SJCRH30 (cell line): Measurements from ENCODE around the gene KLHL28. TPM values are rescaled to one million over a fixed set of nuclear protein-coding genes. Genes with fewer than 3 reads are reported as not detected.
"Not testable (repeated sequence)": the region's sequence is repeated elsewhere in the genome, so short reads cannot be mapped to it uniquely, and the experiment has no call there.

Source experiments
- DNase-seq, 2 experiments: peaks; one replicate each; pipeline ENCODE4 v3.0.0-alpha.2; 2015 to 2020
- H3K27ac ChIP-seq: fragments of 250-450 bp; sonication (Bioruptor Pico); 2 replicates; pipeline ENCODE4 v1.5.1; 2020; ENCODE audit warnings: mild to moderate bottlenecking, moderate library complexity
- H3K27me3 ChIP-seq: fragments of 250-450 bp; sonication (Bioruptor Pico); 2 replicates; pipeline ENCODE4 v1.5.1; 2020; ENCODE audit warnings: mild to moderate bottlenecking, moderate library complexity
- H3K36me3 ChIP-seq: fragments of 250-450 bp; sonication (Bioruptor Pico); 2 replicates; pipeline ENCODE4 v1.5.1; 2020; ENCODE audit warnings: mild to moderate bottlenecking, moderate library complexity
- H3K4me1 ChIP-seq: fragments of 250-450 bp; sonication (Bioruptor Pico); 2 replicates; pipeline ENCODE4 v1.5.1; 2020; ENCODE audit warnings: mild to moderate bottlenecking, moderate library complexity
- H3K4me3 ChIP-seq: fragments of 250-450 bp; sonication (Bioruptor Pico); 2 replicates; pipeline ENCODE4 v1.5.1; 2020; ENCODE audit warnings: mild to moderate bottlenecking, moderate library complexity
- H3K9me3 ChIP-seq: fragments of 250-450 bp; sonication (Bioruptor Pico); replicated peaks from 2 replicates; pipeline ENCODE4 v1.5.1; 2020; ENCODE audit warnings: mild to moderate bottlenecking, moderate library complexity
- total RNA-seq: library from RNA; depleted of rRNA; stranded (reverse); fragments of >200 nt; shearing (Covaris generic); gene quantifications from 2 replicates; pipeline ENCODE4 v1.2.3, GENCODE V29; 2014; rRNA removed

The KLHL28 gene
- total RNA-seq, 1 experiment from 2014 or later = 10.7 TPM

DNA sequence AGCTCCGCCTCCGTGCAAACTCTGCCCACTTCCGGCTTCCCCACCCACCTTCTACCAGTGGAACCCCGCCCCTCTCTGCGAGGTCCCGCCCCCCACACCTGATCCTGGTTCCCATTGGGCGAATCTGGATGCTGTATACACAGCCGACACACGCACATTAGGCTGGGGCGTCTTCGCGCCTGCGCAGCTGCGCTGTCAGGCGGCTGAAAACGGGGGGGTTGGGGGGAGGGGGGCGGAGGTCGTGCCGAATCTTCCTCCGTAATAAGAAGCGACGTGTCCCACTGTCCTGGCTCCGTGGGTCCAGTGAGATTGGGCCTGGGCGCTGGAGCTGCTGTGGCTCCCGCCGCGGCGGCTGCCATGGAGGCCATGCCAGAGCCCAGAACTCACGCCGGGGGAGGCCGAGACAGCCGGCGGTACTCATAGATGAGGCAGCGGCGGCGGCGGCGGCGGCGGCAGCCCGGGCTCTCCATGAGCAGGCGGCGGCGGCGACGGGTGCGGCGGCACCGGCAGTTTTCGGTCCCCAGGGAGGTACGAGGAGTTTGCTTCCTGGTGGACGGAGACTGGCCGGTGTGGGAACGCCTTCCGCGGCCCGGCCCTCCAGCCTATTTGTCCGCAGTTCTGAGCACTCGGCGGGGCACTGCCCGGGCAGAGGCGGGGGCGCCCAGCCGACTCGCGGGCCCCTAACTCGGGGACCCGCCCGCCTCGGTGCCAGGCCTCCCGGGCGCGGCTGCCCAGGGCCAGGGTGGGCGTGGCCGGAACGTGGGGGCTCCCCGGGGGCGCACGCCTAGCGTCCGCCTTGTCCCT lies 64.5 kb downstream of the KLHL28 start:
- Histone ChIP-seq H3K4me1 (peaks cover 11% of the 10 kb centered on the region), H3K9me3 (no peaks in the 10 kb centered on the region; the same call in 1 of the 2 replicates), H3K27ac (peak overlapping the region; percentile 88), H3K4me3 (peak overlapping the region; percentile 90), H3K36me3 (no peaks in the 10 kb centered on the region), H3K27me3 (no peaks in the 10 kb centered on the region)
- DNase-seq = peak; percentile 98

DNA sequence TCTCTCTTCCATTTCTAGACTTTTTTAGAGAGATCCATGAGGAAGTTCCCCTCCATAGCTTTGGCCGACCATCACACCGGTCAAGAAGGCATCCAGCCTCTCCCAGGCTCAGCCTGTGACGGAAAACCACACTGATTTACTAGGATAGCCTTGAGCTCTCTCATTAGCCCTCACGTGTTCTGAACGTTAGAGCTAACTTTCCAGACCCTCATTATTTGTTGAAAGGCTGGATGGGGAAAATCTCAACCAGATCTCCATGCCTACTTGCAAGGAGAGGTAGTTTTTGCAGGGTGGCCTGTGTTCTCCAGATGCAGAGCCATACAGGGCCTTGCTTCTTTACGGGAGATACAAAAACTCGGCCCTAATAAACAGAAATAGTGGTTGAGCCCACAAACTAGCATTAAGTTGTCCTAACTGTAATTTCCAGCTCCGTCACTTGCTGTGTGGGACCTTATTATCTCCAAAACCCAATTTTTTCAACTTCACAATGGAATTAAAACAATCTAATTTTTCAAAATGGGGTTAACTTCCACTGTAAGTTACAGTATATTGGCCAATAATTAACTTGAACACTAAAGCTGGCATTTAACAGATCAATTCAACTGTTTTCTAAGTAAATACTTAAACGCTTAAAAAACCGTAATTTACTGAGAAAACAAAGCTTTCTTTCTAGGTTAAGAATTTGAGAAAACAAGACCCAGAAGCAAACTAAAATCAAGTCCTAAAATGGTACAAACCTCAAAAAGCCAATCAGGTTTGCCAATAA lies 65.3 kb downstream of the KLHL28 start:
- Histone ChIP-seq H3K4me1 (peaks cover 12% of the 10 kb centered on the region), H3K27ac (peak overlapping the region; percentile 88; the same call in 1 of the 2 replicates), H3K9me3 (no peaks in the 10 kb centered on the region; the same call in none of the 2 replicates), H3K4me3 (peak overlapping the region; percentile 90), H3K27me3 (no peaks in the 10 kb centered on the region), H3K36me3 (no peaks in the 10 kb centered on the region)
- DNase-seq = no peak

DNA sequence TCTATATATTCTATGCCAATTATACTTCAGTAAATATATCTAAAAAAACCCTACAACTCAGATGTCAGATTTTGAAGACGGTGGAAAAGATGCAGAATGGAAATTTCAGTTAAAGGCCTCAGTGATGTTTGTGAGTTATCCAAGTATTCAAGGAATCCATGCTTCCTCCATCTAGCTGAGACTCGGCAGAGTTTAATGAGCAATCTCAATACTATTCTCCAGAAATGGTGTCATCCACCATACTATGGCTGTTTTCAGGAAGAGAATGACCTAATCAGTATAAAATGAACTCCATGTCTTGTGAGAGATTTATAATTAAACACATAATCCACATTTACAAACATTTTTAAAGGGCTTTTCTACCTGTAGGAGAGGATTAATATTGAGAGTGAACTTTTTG lies 66.0 kb downstream of the KLHL28 start:
- no peak for DNase-seq
- no peak overlapping the region for H3K27ac ChIP-seq
- no peaks in the 10 kb centered on the region; the same call in none of the 2 replicates for H3K9me3 ChIP-seq
- no peaks in the 10 kb centered on the region for H3K27me3 ChIP-seq
- H3K36me3 ChIP-seq = no peaks in the 10 kb centered on the region
- H3K4me1 ChIP-seq = peaks cover 12% of the 10 kb centered on the region
- H3K4me3 ChIP-seq = no peak overlapping the region

DNA sequence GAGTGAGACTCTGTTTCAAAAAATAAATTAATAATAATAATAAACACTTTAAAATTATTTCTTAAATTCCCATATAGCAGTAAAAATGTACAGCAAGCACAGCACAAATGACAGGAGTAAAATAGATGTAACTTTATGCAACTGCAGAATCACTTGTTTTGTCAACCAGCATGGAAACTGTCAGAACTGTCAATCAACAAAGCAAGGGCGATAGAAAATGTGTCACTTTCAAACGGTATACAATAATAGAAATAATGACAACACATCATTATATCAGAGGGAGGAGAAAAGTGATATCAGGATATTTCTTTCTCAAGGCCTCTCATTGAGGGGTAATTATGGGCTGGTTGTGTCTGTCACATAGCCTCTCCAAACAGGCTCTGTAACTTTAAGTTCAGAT lies 68.2 kb downstream of the KLHL28 start:
- DNase-seq = no peak
- peaks cover 12% of the 10 kb centered on the region for H3K4me1 ChIP-seq
- H3K9me3 ChIP-seq = no peaks in the 10 kb centered on the region; the same call in none of the 2 replicates
- no peaks in the 10 kb centered on the region for H3K27me3 ChIP-seq
- no peak overlapping the region for H3K27ac ChIP-seq
- no peaks in the 10 kb centered on the region for H3K36me3 ChIP-seq
- no peak overlapping the region for H3K4me3 ChIP-seq

DNA sequence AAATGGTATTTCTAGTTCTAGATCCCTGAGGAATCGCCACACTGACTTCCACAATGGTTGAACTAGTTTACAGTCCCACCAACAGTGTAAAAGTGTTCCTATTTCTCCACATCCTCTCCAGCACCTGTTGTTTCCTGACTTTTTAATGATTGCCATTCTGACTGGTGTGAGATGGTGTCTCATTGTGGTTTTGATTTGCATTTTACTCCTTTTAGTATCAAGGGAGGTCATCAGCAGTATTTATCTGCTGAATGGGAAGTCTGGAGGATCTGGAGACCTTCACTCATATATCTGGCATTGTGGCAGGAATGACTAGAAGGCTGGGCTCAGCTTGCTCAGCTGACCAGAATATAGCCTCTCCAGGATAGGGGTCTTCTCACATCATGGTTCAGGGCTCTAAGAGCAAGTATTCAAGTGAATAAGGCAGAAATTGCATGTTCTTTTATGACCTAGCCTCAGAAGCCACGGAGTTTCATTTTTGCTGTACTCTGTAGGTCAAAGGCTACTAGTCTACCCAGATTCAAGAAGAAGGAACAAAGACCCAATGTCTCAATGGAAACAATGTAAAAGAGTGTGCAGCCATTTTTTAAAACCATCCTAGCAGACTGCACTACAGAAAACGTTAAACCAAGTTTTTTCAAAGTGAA lies 69.9 kb downstream of the KLHL28 start:
- not testable (repeated sequence) for H3K9me3 ChIP-seq, H3K27me3 ChIP-seq, H3K4me3 ChIP-seq, H3K27ac ChIP-seq, DNase-seq, H3K36me3 ChIP-seq
- peaks cover 12% of the 10 kb centered on the region for H3K4me1 ChIP-seq

DNA sequence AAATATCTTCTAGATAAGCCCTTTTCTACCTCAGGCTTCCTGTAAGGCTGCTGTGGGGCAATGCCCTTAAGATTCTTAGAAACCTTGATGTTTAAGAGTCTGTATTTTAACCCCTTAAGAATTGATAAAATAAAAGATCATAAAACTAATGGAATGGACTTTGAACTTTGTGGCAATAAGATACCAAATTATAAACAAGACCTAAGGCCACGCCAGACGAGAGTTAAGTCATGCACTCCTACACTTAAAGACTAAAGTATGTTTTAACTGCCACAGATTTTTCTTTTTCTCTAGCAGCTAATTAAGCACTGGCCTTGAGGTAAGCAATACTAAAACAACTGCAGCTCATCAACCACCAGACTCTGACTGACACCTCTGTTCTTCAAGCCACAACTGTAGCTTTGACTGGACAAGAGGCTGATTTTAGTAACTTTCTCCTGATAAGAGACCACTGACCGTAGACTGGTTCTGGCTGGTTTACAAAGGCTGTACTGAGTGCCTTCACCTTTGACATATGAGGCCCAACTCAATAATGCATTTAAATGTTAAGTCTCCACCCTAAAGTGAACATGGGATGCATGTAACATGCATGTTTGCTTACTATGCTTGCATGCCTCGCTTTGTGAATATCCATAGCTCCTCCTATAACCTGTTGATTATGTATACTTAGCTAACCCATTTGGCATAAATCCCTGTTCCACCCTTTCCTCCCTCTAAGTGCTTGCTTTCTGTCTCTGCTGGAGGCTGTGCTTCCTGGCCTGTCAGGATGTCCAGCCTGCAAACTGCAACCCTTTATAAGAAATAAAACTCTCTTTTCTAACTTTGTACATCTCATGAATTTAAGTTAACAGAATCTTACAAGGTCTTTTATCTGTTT lies 71.9 kb downstream of the KLHL28 start:
- no peaks in the 10 kb centered on the region for H3K36me3 ChIP-seq

DNA sequence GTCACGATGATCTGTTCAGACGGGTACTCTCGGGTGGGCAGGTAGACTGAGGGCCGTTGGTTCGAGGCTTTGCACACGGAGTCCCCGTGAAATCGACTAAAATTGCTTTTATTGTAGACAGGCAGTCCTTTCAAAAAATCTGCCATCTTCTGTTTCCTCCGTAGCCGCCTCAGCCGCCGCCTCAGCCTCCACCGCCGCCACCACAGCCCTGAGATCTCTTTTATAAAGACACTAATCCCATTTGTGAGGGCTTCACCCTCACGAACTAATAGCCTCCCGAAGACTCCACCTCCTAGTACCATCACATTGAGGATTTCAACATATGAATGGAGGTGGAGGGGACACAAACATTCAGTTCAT lies 74.2 kb downstream of the KLHL28 start:
- Histone ChIP-seq H3K4me3 (no peak overlapping the region), H3K4me1 (peaks cover 4% of the 10 kb centered on the region; the same call in 1 of the 2 replicates), H3K36me3 (no peaks in the 10 kb centered on the region)

More for the DNA sequence above, 71.9 kb downstream of the KLHL28 start:
- Histone ChIP-seq H3K27me3 (no peaks in the 10 kb centered on the region), H3K9me3 (no peaks in the 10 kb centered on the region; the same call in 1 of the 2 replicates), H3K27ac (no peak overlapping the region), H3K4me1 (peaks cover 7% of the 10 kb centered on the region; the same call in 1 of the 2 replicates), H3K4me3 (no peak overlapping the region)
- no peak for DNase-seq

DNA sequence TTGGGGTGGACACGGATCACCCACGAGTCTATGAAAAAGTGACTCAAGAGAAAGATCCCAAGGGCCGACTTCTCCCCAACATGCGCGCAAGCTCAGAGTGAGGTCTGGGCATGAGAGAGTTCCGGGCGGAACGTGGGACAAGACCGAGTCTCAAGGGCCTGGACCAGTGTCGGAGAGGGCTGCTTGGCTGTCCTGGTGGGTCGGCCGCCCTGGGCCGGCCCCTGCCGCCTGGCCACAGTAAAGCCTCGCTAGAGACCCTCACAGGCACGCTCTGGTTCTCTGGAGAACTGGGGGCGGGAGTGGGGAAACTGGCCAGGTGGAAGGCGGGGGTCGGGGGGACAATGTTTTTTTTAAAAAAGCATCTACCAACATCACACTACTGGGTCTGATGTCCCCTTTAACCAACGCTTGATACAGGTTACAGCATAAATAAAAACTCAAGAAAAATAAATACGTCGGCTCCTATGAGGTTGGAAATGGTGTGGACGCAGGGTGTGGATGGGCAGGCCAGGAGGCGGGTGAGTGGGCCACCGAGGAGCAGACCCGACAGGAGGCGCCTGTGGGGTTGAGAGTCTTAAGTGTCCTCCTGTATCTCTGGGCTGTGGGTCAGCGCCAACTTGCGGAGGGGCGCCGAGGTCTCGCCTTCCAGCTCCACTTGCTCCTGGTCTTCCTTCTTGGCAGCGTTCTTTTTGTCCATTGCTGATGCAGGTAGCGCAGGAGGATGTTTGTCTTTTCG lies 74.7 kb downstream of the KLHL28 start:
- no peak overlapping the region for H3K27ac ChIP-seq
- no peak for DNase-seq
- H3K4me1 ChIP-seq = no peaks in the 10 kb centered on the region
- H3K9me3 ChIP-seq = peaks cover 7% of the 10 kb centered on the region
- no peak overlapping the region for H3K4me3 ChIP-seq
- no peaks in the 10 kb centered on the region for H3K27me3 ChIP-seq
- H3K36me3 ChIP-seq = no peaks in the 10 kb centered on the region

More for the DNA sequence above, 74.2 kb downstream of the KLHL28 start:
- no peaks in the 10 kb centered on the region for H3K27me3 ChIP-seq
- no peak for DNase-seq
- H3K27ac ChIP-seq = no peak overlapping the region
- peaks cover 1% of the 10 kb centered on the region for H3K9me3 ChIP-seq

DNA sequence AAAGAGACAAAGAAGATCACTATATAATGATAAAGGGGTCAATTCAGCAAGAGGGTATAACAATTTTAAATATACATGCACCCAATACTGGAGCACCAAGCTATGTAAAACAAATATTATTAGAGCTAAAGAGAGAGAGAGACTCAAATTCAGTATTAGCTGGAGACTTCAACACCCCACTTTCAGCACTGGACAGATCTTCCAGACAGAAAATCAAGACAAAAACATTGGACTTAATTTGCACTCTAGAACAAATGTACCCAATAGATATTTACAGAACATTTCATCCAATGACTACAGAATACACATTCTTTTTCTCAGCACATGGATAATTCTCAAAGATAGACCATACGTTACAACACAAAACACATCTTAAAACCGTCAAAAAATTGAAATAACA lies 81.0 kb downstream of the KLHL28 start:
- Histone ChIP-seq H3K4me1 (no peaks in the 10 kb centered on the region), H3K9me3 (peaks cover 8% of the 10 kb centered on the region), H3K27me3 (no peaks in the 10 kb centered on the region), H3K27ac (no peak overlapping the region), H3K36me3 (no peaks in the 10 kb centered on the region), H3K4me3 (no peak overlapping the region)
- DNase-seq = no peak

Other genes starting within 250 kb of the KLHL28 start
- 18.6 and 21.9 TPM in 2 replicates for gene TOGARAM1, start 243 bp upstream of the KLHL28 start, total RNA-seq
- 47.1 and 57.0 TPM in 2 replicates for gene PRPF39, start 122.2 kb upstream of the KLHL28 start, total RNA-seq
- gene FKBP3, start 172.5 kb upstream of the KLHL28 start, total RNA-seq = 104 and 120 TPM in 2 replicates
- gene FANCM, start 174.0 kb upstream of the KLHL28 start, total RNA-seq = 14.9 and 17.4 TPM in 2 replicates